GM10248 (cell line): ENCODE measurements around the gene DEPDC1B.

Source experiments
- CTCF ChIA-PET: fragments of 300-600 bp; sonication (Branson Sonifier 250); formaldehyde crosslinking; extraction: SDS; loops from one replicate; lab custom pipeline; 2021; ENCODE audit warnings: antibody characterized with exemption; lab: Yijun Ruan, JAX
- POLR2A ChIA-PET: fragments of 350-650 bp; sonication (Branson Sonifier 250); formaldehyde crosslinking; extraction: SDS; loops from one replicate; lab custom pipeline; 2020; ENCODE audit warnings: antibody characterized with exemption; lab: Yijun Ruan, JAX
- DNase-seq: peaks from one replicate; pipeline ENCODE4 v3.0.0; 2012; ENCODE audit errors: extremely low spot score
- TF ChIP-seq, protein P1 (sequence below): IDR thresholded peaks from 2 replicates; pipeline ENCODE4 v1.5.1; 2012; ENCODE audit warnings: mild to moderate bottlenecking, low read depth; ENCODE audit errors: extremely low read depth, missing control alignments, control extremely low read depth

Gene DEPDC1B

DNA sequence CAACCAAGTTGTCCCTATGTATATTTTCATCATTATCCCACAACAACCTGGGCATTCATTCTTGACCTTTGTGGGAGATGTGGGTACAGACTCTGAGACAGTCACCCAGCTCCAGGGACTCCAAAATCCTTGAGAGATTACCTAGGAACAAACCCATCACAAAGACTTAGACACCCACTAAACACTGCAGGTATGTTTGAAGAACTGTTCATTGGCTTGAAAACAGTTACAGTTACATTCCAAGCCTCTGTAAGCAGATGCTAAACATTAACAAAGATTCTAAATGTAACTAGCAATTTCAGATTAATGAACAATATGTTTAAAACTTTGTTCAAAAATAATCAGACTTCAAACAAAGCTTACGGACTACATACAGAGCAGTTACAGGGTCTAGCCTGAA lies 24.7 kb downstream of the DEPDC1B start:
- TF ChIP-seq, protein P1, sequence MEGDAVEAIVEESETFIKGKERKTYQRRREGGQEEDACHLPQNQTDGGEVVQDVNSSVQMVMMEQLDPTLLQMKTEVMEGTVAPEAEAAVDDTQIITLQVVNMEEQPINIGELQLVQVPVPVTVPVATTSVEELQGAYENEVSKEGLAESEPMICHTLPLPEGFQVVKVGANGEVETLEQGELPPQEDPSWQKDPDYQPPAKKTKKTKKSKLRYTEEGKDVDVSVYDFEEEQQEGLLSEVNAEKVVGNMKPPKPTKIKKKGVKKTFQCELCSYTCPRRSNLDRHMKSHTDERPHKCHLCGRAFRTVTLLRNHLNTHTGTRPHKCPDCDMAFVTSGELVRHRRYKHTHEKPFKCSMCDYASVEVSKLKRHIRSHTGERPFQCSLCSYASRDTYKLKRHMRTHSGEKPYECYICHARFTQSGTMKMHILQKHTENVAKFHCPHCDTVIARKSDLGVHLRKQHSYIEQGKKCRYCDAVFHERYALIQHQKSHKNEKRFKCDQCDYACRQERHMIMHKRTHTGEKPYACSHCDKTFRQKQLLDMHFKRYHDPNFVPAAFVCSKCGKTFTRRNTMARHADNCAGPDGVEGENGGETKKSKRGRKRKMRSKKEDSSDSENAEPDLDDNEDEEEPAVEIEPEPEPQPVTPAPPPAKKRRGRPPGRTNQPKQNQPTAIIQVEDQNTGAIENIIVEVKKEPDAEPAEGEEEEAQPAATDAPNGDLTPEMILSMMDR = no peak
- no peak for DNase-seq
- ChIA-PET POLR2A (no interaction called here), CTCF (interaction anchor here (0.9 to 2.6 kb wide), 5 partner anchors 11 to 865 kb away, joined by 3 to 14 read pairs (median 6); no protein-coding TSS in a partner anchor)

DNA sequence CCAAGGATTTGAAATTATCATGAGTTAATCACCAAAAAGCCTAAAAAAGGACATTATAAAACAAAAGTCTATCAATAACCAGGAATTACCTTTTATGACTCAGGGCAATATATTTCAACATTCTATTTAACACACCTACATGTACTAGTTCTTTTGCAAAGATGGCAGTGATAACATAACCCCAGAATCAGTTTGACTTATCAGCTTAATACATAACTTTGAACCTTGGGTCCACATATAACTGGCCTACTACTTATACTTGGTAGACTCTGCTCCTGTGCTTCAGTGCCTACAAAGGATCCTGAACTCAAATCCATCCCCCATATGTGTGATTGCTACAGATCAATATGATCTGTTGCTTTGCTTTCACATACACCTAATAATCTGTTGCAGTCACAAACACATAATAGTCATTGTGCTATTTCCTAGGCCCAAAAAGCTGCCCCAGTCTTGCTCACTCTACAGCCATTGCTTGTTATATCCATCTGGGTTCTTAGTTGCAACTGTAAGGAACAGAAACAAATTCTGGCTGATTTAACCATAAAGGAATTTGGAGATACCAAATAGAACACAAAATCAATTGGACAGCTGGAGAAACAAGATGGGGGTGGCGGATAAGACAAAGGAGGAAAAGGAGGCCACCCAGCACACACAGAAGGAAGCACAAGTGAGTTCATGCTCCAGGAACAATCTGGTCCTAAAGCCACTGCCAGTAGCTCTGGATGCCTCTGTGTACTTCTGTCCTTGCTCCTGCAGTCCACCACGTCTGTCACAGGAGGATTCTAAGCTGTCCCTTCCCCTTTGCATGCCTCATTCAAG lies 25.5 kb downstream of the DEPDC1B start:
- no peak for DNase-seq
- ChIA-PET CTCF (interaction anchor here (0.8 to 2.6 kb wide), 7 partner anchors 12 to 867 kb away, joined by 3 to 14 read pairs (median 4); partner anchors contain the start of gene DEPDC1B), POLR2A (no interaction called here)
- TF ChIP-seq, protein P1 = no peak

DNA sequence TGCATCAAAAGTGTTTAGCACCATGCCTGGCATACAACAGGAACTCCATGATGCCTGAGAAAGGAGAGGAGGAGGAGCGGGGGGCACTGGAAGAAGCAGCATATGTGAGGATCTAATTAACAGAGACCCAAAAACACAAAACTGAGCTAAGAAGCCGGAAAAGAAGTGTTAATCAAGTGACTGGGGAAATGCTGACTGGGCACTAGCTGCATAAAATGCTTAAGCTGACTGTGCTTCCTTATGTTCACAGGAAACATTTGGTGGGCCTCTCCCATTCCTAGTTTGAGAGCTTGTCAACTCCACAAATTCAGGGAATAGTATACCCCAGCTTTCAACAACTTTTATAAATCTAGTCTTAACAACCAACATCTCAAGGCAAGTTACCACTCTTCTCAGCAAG lies 26.6 kb downstream of the DEPDC1B start:
- CTCF ChIA-PET = interaction anchor here (0.7 to 2.0 kb wide), 6 partner anchors 13 to 866 kb away, joined by 3 to 5 read pairs (median 4); partner anchors contain the start of gene DEPDC1B
- DNase-seq = no peak
- POLR2A ChIA-PET = no interaction called here
- TF ChIP-seq, protein P1 = no peak

DNA sequence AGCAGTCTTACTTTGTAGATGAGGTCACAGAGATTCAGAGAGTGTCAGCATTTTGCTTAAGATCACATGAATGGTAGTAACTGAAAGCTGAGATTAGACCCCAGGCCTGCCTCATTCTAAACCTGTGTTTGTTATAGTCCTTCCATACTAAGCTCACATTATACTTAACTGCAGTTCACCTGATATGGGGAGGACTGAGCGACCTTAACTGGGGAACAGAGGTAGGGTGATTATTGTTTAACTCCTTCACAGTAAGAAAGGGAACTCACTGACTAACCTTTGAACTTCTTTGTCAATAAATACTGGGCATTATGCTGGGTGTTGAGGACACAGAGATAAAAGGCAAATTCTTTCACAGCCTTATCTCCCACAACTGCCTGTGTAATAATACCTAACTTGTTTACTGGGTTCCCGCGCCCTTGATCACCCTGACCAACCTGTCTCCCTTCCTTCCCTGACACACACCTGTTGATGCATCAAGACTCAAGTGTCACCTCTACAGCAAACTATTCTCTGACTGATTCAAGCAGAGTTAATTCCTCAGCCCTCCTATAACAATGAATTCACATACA lies 27.2 kb downstream of the DEPDC1B start:
- POLR2A ChIA-PET = no interaction called here
- TF ChIP-seq, protein P1 = no peak
- CTCF ChIA-PET = interaction anchor here (1.0 to 2.0 kb wide), 6 partner anchors 14 to 865 kb away, joined by 3 to 5 read pairs (median 4); partner anchors contain the start of gene DEPDC1B
- no peak for DNase-seq

DNA sequence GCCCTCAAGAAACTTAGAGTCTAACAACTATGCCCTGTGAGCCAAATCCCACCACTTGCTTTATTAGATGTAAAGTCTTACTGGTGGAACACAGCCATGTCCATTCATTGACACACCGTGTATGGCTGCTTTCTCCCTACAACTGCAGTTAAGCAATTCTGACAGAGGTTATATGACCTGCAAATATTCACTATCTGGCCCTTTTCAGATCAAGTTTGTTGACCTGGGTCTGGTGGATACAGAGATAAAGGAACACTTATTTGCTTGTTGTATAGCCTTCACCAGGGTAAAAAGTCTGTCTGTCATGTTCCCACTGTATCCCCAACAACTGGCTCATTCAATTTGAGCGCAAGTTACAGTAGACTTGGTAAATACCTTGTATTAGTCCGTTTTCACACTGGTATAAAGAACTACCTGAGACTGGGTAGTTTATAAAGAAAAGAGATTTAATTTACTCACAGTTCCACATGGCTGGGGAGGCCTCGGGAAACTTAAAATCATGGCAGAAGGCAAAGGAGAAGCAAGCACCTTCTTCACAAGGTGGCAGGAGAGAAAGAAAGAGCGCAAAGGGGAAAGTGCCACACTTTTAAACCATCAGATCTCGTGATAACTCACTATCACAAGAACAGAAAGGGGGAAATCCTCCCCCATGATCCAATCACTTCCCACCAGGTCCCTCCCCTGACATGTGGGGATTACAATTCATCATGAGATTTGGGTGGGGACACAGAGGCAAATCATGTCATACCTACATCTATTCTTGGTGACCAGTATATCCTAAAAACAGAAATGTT lies 27.9 kb downstream of the DEPDC1B start:
- no peak for DNase-seq
- TF ChIP-seq, protein P1 = no peak
- ChIA-PET CTCF (interaction anchor here (1.0 to 1.6 kb wide), 2 partner anchors 150 to 862 kb away, joined by 3 to 4 read pairs; no protein-coding TSS in a partner anchor), POLR2A (no interaction called here)

DNA sequence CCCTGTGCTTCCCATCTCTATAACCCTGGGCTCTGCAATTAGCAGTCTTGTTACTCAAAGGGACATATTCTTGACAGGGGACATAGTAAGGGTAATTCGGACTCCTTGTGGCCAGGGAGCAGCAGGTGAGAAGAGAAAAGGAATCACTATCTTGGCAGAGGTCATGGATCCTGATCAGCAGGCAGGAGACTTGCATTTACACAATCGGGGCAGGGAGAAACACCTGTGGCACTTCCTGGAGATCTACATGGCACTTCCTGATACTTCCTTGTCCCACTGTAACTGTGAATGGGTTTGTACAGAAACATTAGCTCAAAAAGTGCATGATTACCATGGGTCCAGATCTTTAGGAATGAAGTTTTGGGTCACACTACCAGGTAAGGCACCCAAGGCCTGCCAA lies 29.2 kb downstream of the DEPDC1B start:
- ChIA-PET CTCF (interaction anchor here (1.2 to 3.7 kb wide), 8 partner anchors 8 to 866 kb away, joined by 3 to 57 read pairs (median 6); no protein-coding TSS in a partner anchor), POLR2A (no interaction called here)
- TF ChIP-seq, protein P1 = no peak
- DNase-seq = no peak
